Stomach (tissue), 9 donors: ENCODE measurements around the gene RGS6. TPM values are rescaled to one million over a fixed set of nuclear protein-coding genes. Genes with fewer than 3 reads are reported as not detected.

ENCODE experiments used
- DNase-seq, 2 donors: peaks; one replicate each; pipeline versions ENCODE4 v3.0.0 to v3.0.0-alpha.2; 2013 to 2019
- H3K27ac ChIP-seq, 5 donors: fragments of 200-600 bp in 4 of 5; sonication (generic) in 4 of 5; one replicate each; pipeline ENCODE4 v1.5.1; 2013 to 2019; ENCODE audit warnings: mild to moderate bottlenecking in 1 of 5, moderate library complexity in 1 of 5
- H3K27me3 ChIP-seq, 3 donors: fragments of 200-600 bp; sonication (generic); one replicate each; pipeline ENCODE4 v1.5.1; 2017 to 2019; ENCODE audit warnings: mixed run types in 1 of 3
- H3K36me3 ChIP-seq, 4 donors: fragments of 200-600 bp; sonication (generic); 1 replicate in 3 of 4; 2 replicates in 1 of 4; pipeline ENCODE4 v1.5.1; 2016 to 2019
- H3K4me1 ChIP-seq, 4 donors: fragments of 200-600 bp; sonication (generic); one replicate each; pipeline ENCODE4 v1.5.1; 2016 to 2019
- H3K4me3 ChIP-seq, 4 donors: fragments of 200-600 bp; sonication (generic) in 3 of 4; one replicate each; pipeline ENCODE4 v1.5.1; 2016 to 2019; ENCODE audit warnings: mild to moderate bottlenecking in 1 of 4
- H3K9me3 ChIP-seq, 4 donors: fragments of 200-600 bp; sonication (generic); one replicate each; pipeline ENCODE4 v1.5.1; 2016 to 2019
- CTCF ChIP-seq, 7 experiments: fragments of 450-650 bp in 4 of 7; fragments of 200-600 bp in 3 of 7; sonication (generic) in 3 of 7; IDR thresholded peaks; one replicate each; pipeline ENCODE4 v1.5.1; 2016 to 2019; ENCODE audit warnings: antibody characterized with exemption in 7 of 7, control low read depth in 2 of 7, mild to moderate bottlenecking in 1 of 7
- EP300 ChIP-seq: sonication (generic); formaldehyde crosslinking; IDR thresholded peaks from one replicate; pipeline ENCODE4 v1.6.1; 2017; ENCODE audit warnings: antibody characterized with exemption
- POLR2A ChIP-seq, 4 donors: fragments of 450-650 bp; IDR thresholded peaks; one replicate each; pipeline ENCODE4 v1.6.1; 2016; ENCODE audit warnings: antibody characterized with exemption in 4 of 4, control low read depth in 2 of 4, mild to moderate bottlenecking in 1 of 4, moderate library complexity in 1 of 4
- POLR2AphosphoS5 ChIP-seq, 3 donors: sonication (generic); formaldehyde crosslinking; IDR thresholded peaks; one replicate each; pipeline ENCODE4 v1.6.1; 2016; ENCODE audit warnings: antibody characterized with exemption in 3 of 3
- WGBS, 5 donors: extraction: QIAGEN DNeasy Blood & Tissue Kit in 3 of 5; methylation state at CpG; one replicate each; pipeline versions ENCODE4 v1.1.5 to v1.1.7; 2013 to 2018; 5-methylcytosine and 5-hydroxymethylcytosine counted together
- intact Hi-C: fragments of 100-400 bp; cut with DNase I; formaldehyde crosslinking; loops from one replicate; pipeline ENCODE4 v1.15.1; 2023; ENCODE audit warnings: low total_unique reads
- polyA plus RNA-seq, 3 donors: library from polyadenylated mRNA; stranded (reverse); fragments of 200-250 nt; gene quantifications; one replicate each; pipeline ENCODE4 v1.2.3, GENCODE V29; 2013
- total RNA-seq, 5 donors: library from RNA; depleted of rRNA; stranded (reverse); fragments of >200 nt; gene quantifications; one replicate each; pipeline versions ENCODE4 v1.1.0 to v1.2.3, GENCODE V29; 2014 to 2016
- donor health status: healthy with polysubstance abuse.
- donor health status: Bipolar disorder and iron deficiency.
- donor health status: healthy.

RGS6 gene
- total and polyA plus RNA-seq, 8 donors, result 0.25 to 18.0 (median 0.92) TPM; not detected in 1

GRCh38 chr14:72305561-72305960 lies 373.3 kb downstream of the RGS6 start:
- H3K4me3 ChIP-seq, result no peak overlapping the region
- intact Hi-C loops, result no loop called here
- no peak overlapping the region for H3K27ac ChIP-seq
- H3K4me1 ChIP-seq, result peaks cover 0 to 12% (median 0%) of the 10 kb centered on the region in 4 donors
- peaks cover 0 to 17% (median 12%) of the 10 kb centered on the region in 4 donors for H3K9me3 ChIP-seq
- no peak for DNase-seq
- no peaks in the 10 kb centered on the region for H3K36me3 ChIP-seq
- no peak for TF ChIP-seq EP300
- TF ChIP-seq POLR2AphosphoS5 (IDR thresholded peaks at IDR 0.05), result no peak
- no peak for TF ChIP-seq POLR2A (IDR thresholded peaks at IDR 0.05)
- TF ChIP-seq CTCF (IDR thresholded peaks at IDR 0.05), result no peak
- H3K27me3 ChIP-seq, result no peaks in the 10 kb centered on the region

DNA sequence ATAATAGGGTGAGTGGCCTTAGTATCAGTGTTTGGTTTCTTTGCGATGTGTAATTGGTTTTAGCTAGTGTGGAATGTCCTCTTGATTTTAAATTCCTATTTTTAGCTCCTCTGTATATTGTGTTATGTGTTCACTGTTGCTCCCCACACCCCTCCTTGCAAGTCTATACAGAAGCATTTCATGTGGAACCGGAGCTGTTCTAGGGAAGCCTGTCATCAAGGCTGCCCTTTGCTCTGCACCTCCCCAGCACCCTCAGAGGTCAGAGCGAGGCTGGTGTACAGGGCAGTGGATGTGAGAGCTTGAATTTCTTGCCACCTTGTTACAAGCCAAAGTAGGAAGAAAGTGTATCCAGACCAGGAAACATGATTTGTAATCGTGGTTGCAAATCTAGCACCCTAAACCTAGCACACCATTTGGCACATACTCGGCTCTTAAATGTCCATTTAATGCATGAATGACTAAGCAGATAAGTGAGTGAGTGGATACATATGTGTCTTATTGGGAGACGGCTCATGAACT lies 376.8 kb downstream of the RGS6 start:
- no peaks in the 10 kb centered on the region for H3K36me3 ChIP-seq
- DNase-seq, result no peak
- H3K4me3 ChIP-seq, result no peak overlapping the region
- intact Hi-C loops, result no loop called here
- no peaks in the 10 kb centered on the region for H3K27me3 ChIP-seq
- 52 to 64% (median 60%) methylated on average over 6 of the region's 6 CpGs for WGBS, 5 donors
- peaks cover 0 to 14% (median 12%) of the 10 kb centered on the region in 4 donors for H3K9me3 ChIP-seq
- H3K27ac ChIP-seq, result no peak overlapping the region
- TF ChIP-seq POLR2A (IDR thresholded peaks at IDR 0.05), result no peak
- TF ChIP-seq EP300, result no peak
- no peak for TF ChIP-seq CTCF (IDR thresholded peaks at IDR 0.05)
- no peak for TF ChIP-seq POLR2AphosphoS5 (IDR thresholded peaks at IDR 0.05)
- H3K4me1 ChIP-seq, result peaks cover 0 to 31% (median 0%) of the 10 kb centered on the region in 4 donors

DNA sequence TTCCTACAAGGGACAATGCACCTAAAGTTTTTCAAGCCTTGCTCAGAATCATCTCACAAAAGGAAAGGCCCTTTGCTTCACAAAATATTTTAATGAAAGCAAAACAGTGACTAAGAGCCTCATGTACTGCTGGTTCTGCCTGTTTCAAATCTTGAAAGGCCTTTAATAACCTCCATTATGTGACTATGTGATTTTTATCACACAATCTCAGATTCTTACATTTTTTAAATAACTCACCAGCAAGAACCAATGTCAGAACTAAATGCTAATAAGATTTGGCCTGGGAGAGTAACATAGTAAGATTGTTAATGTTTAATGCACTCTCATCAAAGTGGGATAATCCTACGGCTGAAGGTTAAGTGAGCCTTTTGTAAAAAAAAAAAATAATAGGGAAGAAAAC lies 378.9 kb downstream of the RGS6 start:
- TF ChIP-seq POLR2AphosphoS5 (IDR thresholded peaks at IDR 0.05) (no peak), CTCF (IDR thresholded peaks at IDR 0.05) (no peak), EP300 (no peak), POLR2A (IDR thresholded peaks at IDR 0.05) (no peak)
- DNase-seq, result no peak
- Histone ChIP-seq H3K27me3 (no peaks in the 10 kb centered on the region), H3K4me1 (peaks cover 0 to 42% (median 0%) of the 10 kb centered on the region in 4 donors), H3K4me3 (no peak overlapping the region), H3K27ac (no peak overlapping the region), H3K36me3 (no peaks in the 10 kb centered on the region), H3K9me3 (peaks cover 0 to 5% (median 4%) of the 10 kb centered on the region in 4 donors)
- intact Hi-C loops, result no loop called here
- WGBS, 5 donors, result 54 to 64% (median 60%) methylated on average over 1 of the region's 1 CpG

DNA sequence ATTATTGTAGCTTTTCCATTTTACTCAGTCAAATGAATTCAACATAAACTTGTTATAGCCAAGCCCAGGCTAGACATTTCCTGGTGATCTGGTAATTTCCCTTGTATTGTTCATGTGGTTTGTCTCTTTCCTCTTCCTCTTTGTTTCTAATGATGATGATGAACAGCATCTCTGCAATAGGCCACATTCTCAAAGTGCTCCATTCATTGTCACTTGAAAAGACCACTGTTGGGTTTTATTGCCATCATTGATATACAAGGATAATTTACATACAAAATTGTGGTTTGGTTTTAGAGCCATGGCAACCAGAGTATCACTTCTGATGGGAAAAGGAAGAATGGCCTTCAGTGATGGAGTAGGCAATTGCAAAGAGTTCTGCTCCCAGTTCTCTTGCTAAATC lies 379.3 kb downstream of the RGS6 start:
- Histone ChIP-seq H3K9me3 (peaks cover 0 to 1% (median under 1%) of the 10 kb centered on the region in 4 donors), H3K4me1 (peaks cover 0 to 42% (median 0%) of the 10 kb centered on the region in 4 donors), H3K4me3 (no peak overlapping the region), H3K27ac (no peak overlapping the region), H3K27me3 (no peaks in the 10 kb centered on the region), H3K36me3 (no peaks in the 10 kb centered on the region)
- TF ChIP-seq POLR2A (IDR thresholded peaks at IDR 0.05), result no peak
- DNase-seq, result no peak
- intact Hi-C loops, result no loop called here

DNA sequence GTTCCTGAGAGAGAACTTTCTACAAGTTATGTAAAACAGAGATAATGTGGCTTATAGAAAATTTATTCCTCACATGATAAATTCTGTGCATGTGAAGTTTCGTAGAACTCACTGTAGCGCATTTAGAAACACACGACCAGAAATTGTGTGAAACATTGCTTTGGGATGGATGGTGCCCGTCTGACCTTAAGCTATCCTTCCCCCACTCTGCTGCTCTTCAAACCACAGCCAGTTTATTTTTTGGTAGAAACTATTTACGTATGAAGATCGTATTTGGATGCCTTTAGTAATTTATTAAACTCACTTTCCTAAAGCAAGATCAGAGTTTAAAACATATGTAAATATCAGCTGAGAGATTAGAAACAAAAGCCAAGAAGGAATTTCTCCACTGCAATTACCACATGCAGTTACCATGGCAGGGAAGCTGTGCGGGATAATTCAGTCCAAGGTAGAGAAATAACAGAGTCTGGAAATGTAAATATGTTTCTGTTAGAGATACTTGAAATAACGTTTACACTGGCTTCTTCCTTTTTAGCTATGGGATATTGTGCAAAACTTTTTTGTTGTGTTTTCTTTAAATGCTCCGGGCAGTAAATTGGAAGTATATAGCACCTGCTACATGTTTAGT lies 382.7 kb downstream of the RGS6 start:
- Histone ChIP-seq H3K36me3 (no peaks in the 10 kb centered on the region), H3K9me3 (no peaks in the 10 kb centered on the region), H3K27me3 (no peaks in the 10 kb centered on the region), H3K27ac (peak overlapping the region in 1 of 5 donors; percentile 48), H3K4me1 (peaks cover 0 to 30% (median 0%) of the 10 kb centered on the region in 4 donors), H3K4me3 (no peak overlapping the region)
- DNase-seq, result peak in 1 of 2 donors; percentile 60
- TF ChIP-seq CTCF (IDR thresholded peaks at IDR 0.05) (no peak), POLR2AphosphoS5 (IDR thresholded peaks at IDR 0.05) (no peak), POLR2A (IDR thresholded peaks at IDR 0.05) (no peak), EP300 (no peak)
- intact Hi-C loops, result no loop called here
- WGBS, 5 donors, result 34 to 45% (median 37%) methylated on average over 9 of the region's 9 CpGs
